ENCODE results near the gene PARD6G. TPM values are rescaled to one million over a fixed set of nuclear protein-coding genes. Genes with fewer than 3 reads are reported as not detected.
"Not testable (repeated sequence)": the region's sequence is repeated elsewhere in the genome, so short reads cannot be mapped to it uniquely, and the experiment has no call there.

Gene PARD6G
- total RNA-seq, 6 experiments from 2014 or later, result 0.34 to 0.66 (median 0.50) TPM

GRCh38 chr18:80228051-80228848, 19.1 kb downstream of the PARD6G start:
- TF ChIP-seq CTCF (IDR thresholded peaks at IDR 0.05), result no peak
- Mint-ChIP-seq H3K36me3 (ENCODE audit: low read depth) (no peaks in the 10 kb centered on the region), H3K4me3 (no peak overlapping the region)

GRCh38 chr18:80227472-80227871, 19.8 kb downstream of the PARD6G start:
- no peak for TF ChIP-seq CTCF (IDR thresholded peaks at IDR 0.05)
- Mint-ChIP-seq H3K9me3 (no peaks in the 10 kb centered on the region), H3K36me3 (ENCODE audit: low read depth) (no peaks in the 10 kb centered on the region), H3K27ac (no peak overlapping the region), H3K4me1 (ENCODE audit: low read depth) (peaks cover 6% of the 10 kb centered on the region; the same call in 1 of the 2 replicates), H3K4me3 (no peak overlapping the region), H3K27me3 (ENCODE audit: insufficient read depth) (peaks cover 11% of the 10 kb centered on the region)
- DNase-seq, result no peak

More at GRCh38 chr18:80228051-80228848, 19.1 kb downstream of the PARD6G start:
- peaks cover 6% of the 10 kb centered on the region; the same call in 1 of the 2 replicates for H3K4me1 Mint-ChIP-seq (ENCODE audit: low read depth)
- H3K9me3 Mint-ChIP-seq, result no peaks in the 10 kb centered on the region
- H3K27ac Mint-ChIP-seq, result no peak overlapping the region
- peaks cover 11% of the 10 kb centered on the region for H3K27me3 Mint-ChIP-seq (ENCODE audit: insufficient read depth)
- DNase-seq, result no peak

GRCh38 chr18:80225685-80226084, 21.6 kb downstream of the PARD6G start:
- H3K27me3 Mint-ChIP-seq (ENCODE audit: insufficient read depth), result peaks cover 7% of the 10 kb centered on the region
- no peak for TF ChIP-seq CTCF (IDR thresholded peaks at IDR 0.05)
- H3K9me3 Mint-ChIP-seq, result no peaks in the 10 kb centered on the region
- peaks cover 6% of the 10 kb centered on the region; the same call in 1 of the 2 replicates for H3K4me1 Mint-ChIP-seq (ENCODE audit: low read depth)
- no peak overlapping the region for H3K27ac Mint-ChIP-seq
- no peak for DNase-seq
- no peak overlapping the region for H3K4me3 Mint-ChIP-seq
- no peaks in the 10 kb centered on the region for H3K36me3 Mint-ChIP-seq (ENCODE audit: low read depth)

- H3K9me3 Mint-ChIP-seq, result no peaks in the 10 kb centered on the region
- TF ChIP-seq CTCF (IDR thresholded peaks at IDR 0.05), result no peak
- peaks cover 6% of the 10 kb centered on the region; the same call in 1 of the 2 replicates for H3K4me1 Mint-ChIP-seq (ENCODE audit: low read depth)
- H3K27ac Mint-ChIP-seq, result no peak overlapping the region
- H3K4me3 Mint-ChIP-seq, result no peak overlapping the region
- DNase-seq, result no peak
- H3K36me3 Mint-ChIP-seq (ENCODE audit: low read depth), result no peaks in the 10 kb centered on the region
- peaks cover 7% of the 10 kb centered on the region for H3K27me3 Mint-ChIP-seq (ENCODE audit: insufficient read depth)
Observed at GRCh38 chr18:80223581-80224148, 23.6 kb downstream of the PARD6G start.

GRCh38 chr18:80219488-80219887, 27.8 kb downstream of the PARD6G start:
- H3K4me1 Mint-ChIP-seq (ENCODE audit: low read depth); H3K9me3 Mint-ChIP-seq; H3K4me3 Mint-ChIP-seq; DNase-seq; H3K27ac Mint-ChIP-seq; H3K36me3 Mint-ChIP-seq (ENCODE audit: low read depth): not testable (repeated sequence)
- peaks cover 13% of the 10 kb centered on the region; the same call in 1 of the 2 replicates for H3K27me3 Mint-ChIP-seq (ENCODE audit: insufficient read depth)
